Immature natural killer cell (primary cell): ENCODE measurements around the gene RBM23. TPM values are rescaled to one million over a fixed set of nuclear protein-coding genes. Genes with fewer than 3 reads are reported as not detected.
A peak's percentile ranks its signal among the peaks of the same experiment; 100 is the strongest.

Source experiments
- DNase-seq, 3 donors: peaks; one replicate each; pipeline ENCODE4 v3.0.0; 2022; ENCODE audit warnings: mixed read lengths in 1 of 3
- H3K27ac Mint-ChIP-seq, 6 donors: one replicate each; pipeline ENCODE4 v1.8.0; 2020; ENCODE audit warnings: mixed read lengths in 6 of 6, mild to moderate bottlenecking in 5 of 6, inconsistent platforms in 4 of 6, moderate library complexity in 3 of 6
- H3K27me3 Mint-ChIP-seq, 3 donors: one replicate each; pipeline ENCODE4 v1.8.0; 2020 to 2021; ENCODE audit warnings: low read depth in 3 of 3, mild to moderate bottlenecking in 3 of 3, mixed read lengths in 3 of 3, moderate library complexity in 3 of 3, inconsistent platforms in 1 of 3
- H3K36me3 Mint-ChIP-seq, 3 donors: one replicate each; pipeline ENCODE4 v1.8.0; 2020; ENCODE audit warnings: mixed read lengths in 3 of 3, inconsistent platforms in 2 of 3, mild to moderate bottlenecking in 2 of 3
- H3K4me1 Mint-ChIP-seq, 2 donors: one replicate each; pipeline ENCODE4 v1.8.0; 2020; ENCODE audit warnings: inconsistent platforms in 2 of 2, mild to moderate bottlenecking in 2 of 2, mixed read lengths in 2 of 2, moderate library complexity in 1 of 2
- H3K4me3 Mint-ChIP-seq, 5 donors: one replicate each; pipeline ENCODE4 v1.8.0; 2020; ENCODE audit warnings: mild to moderate bottlenecking in 5 of 5, mixed read lengths in 5 of 5, inconsistent platforms in 3 of 5, moderate library complexity in 3 of 5
- H3K9me3 Mint-ChIP-seq, 6 donors: one replicate each; pipeline ENCODE4 v1.8.0; 2020; ENCODE audit warnings: mild to moderate bottlenecking in 6 of 6, mixed read lengths in 6 of 6, inconsistent platforms in 4 of 6, moderate library complexity in 3 of 6
- polyA plus RNA-seq, 3 donors: library from polyadenylated mRNA; unstranded; fragments of 300-500 nt; fragmentation: Illumina TruSeq; gene quantifications; one replicate each; pipeline ENCODE4 v1.2.3, GENCODE V29; 2021

The RBM23 gene
- polyA plus RNA-seq, 3 donors from 2014 or later = 80.9 to 91.9 (median 85.5) TPM

DNA sequence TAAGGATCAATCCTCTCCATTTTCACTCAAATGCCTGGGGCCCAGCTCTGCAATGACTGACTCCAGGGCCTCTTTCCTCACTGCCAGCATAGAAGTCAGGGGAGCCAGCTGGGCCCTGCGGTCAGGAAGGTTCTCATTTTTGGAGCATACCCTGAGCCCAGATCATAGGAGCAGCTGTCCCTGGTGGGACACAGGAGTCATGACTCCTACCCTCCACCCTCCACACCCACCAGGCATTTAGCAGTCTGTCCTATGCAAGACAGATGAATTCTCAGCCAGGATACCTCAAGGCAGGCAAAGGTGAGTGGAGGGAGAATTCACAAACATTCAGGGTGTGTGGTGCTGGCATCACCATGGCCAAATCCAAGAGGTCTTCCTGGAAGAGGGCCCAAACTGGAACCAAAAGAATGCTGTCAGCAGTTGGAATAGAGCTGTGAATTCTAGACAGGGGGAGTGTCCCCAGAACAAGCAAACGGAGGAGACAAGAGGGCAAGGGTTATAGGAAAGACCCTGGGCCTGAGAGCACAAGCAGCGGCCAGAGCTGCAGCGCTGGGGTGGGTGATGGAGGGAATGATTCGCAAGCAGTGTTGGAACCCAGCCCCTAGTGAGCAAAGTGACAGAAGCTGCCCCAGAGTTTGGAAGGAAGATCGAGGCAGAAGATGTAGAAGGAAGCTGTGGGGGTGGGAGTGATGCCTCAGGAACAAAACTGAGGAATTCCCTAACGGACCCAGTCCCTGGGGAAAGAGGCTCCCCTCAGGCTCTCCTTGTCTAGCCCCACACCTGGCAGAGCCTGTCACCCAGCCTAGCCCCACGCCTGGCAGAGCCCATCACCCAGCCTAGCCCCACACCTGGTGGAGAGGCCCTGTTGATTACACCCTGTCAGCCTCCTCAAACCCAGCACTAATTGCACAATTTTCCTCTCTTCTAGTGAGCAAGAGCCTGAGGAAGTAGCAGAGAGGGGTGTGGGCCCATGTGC lies 40.4 kb downstream of the RBM23 start:
- H3K4me3 Mint-ChIP-seq = no peak overlapping the region
- no peak for DNase-seq
- H3K4me1 Mint-ChIP-seq = peaks cover 19 to 29% of the 10 kb centered on the region in 2 donors
- no peaks in the 10 kb centered on the region for H3K9me3 Mint-ChIP-seq
- peaks cover 3% of the 10 kb centered on the region in 3 donors for H3K27me3 Mint-ChIP-seq
- H3K27ac Mint-ChIP-seq = peak overlapping the region in 5 of 6 donors; percentile 9 to 61 (median 55)
- peaks cover 11 to 37% (median 20%) of the 10 kb centered on the region in 3 donors for H3K36me3 Mint-ChIP-seq

DNA sequence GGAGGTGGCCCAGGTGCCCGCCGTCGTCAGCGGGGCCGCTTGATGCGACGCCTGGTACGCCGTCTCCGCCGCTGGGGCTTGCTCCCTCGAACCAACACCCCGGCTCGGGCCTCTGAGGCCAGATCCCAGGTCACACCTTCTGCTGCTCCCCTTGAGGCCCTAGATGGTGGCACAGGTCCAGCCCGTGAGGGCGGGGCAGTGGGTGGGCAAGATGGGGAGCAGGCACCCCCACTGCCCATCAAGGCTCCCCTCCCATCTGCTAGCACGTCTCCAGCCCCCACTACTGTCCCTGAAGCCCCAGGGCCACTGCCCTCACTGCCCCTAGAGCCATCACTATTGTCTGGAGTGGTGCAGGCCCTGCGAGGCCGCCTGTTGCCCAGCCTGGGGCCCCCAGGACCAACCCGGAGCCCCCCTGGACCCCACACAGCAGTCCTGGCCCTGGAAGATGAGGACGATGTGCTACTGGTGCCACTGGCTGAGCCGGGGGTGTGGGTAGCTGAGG lies 41.9 kb downstream of the RBM23 start:
- Mint-ChIP-seq H3K4me3 (no peak overlapping the region), H3K4me1 (peaks cover 24 to 38% of the 10 kb centered on the region in 2 donors), H3K27me3 (peaks cover 3% of the 10 kb centered on the region in 3 donors), H3K27ac (no peak overlapping the region), H3K9me3 (no peaks in the 10 kb centered on the region), H3K36me3 (peaks cover 11 to 42% (median 25%) of the 10 kb centered on the region in 3 donors)
- DNase-seq = no peak

GRCh38 chr14:22875748-22876319 lies 43.1 kb downstream of the RBM23 start:
- peaks cover 11 to 42% (median 25%) of the 10 kb centered on the region in 3 donors for H3K36me3 Mint-ChIP-seq
- H3K27ac Mint-ChIP-seq = peak overlapping the region in 3 of 6 donors; percentile 6 to 69 (median 49)
- peaks cover 30 to 38% of the 10 kb centered on the region in 2 donors for H3K4me1 Mint-ChIP-seq
- no peak for DNase-seq
- H3K9me3 Mint-ChIP-seq = no peaks in the 10 kb centered on the region
- peak overlapping the region in 2 of 5 donors; percentile 11 to 49 for H3K4me3 Mint-ChIP-seq
- H3K27me3 Mint-ChIP-seq = peaks cover 2 to 3% (median 3%) of the 10 kb centered on the region in 3 donors

DNA sequence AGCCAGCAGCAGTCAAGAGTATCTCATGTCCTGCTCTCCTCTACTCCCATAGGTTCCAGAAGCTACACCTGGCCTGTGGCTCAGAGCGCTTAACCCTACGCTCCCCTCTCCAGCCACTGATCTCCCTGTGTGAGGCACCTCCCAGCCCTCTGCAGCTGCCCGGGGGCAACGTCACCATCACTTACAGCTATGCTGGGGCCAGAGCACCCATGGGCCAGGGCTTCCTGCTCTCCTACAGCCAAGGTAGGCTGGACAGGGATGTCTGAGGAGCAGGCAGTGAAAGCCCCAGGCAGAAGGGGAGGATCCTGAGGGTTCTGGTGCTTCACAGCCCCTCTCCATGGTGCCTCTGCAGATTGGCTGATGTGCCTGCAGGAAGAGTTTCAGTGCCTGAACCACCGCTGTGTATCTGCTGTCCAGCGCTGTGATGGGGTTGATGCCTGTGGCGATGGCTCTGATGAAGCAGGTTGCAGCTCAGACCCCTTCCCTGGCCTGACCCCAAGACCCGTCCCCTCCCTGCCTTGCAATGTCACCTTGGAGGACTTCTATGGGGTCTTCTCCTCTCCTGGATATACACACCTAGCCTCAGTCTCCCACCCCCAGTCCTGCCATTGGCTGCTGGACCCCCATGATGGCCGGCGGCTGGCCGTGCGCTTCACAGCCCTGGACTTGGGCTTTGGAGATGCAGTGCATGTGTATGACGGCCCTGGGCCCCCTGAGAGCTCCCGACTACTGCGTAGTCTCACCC lies 43.8 kb downstream of the RBM23 start:
- peaks cover 11 to 42% (median 25%) of the 10 kb centered on the region in 3 donors for H3K36me3 Mint-ChIP-seq
- H3K27ac Mint-ChIP-seq = no peak overlapping the region
- peaks cover 36 to 43% of the 10 kb centered on the region in 2 donors for H3K4me1 Mint-ChIP-seq
- H3K4me3 Mint-ChIP-seq = no peak overlapping the region
- no peak for DNase-seq
- H3K27me3 Mint-ChIP-seq = peaks cover 2 to 3% (median 3%) of the 10 kb centered on the region in 3 donors
- H3K9me3 Mint-ChIP-seq = no peaks in the 10 kb centered on the region

DNA sequence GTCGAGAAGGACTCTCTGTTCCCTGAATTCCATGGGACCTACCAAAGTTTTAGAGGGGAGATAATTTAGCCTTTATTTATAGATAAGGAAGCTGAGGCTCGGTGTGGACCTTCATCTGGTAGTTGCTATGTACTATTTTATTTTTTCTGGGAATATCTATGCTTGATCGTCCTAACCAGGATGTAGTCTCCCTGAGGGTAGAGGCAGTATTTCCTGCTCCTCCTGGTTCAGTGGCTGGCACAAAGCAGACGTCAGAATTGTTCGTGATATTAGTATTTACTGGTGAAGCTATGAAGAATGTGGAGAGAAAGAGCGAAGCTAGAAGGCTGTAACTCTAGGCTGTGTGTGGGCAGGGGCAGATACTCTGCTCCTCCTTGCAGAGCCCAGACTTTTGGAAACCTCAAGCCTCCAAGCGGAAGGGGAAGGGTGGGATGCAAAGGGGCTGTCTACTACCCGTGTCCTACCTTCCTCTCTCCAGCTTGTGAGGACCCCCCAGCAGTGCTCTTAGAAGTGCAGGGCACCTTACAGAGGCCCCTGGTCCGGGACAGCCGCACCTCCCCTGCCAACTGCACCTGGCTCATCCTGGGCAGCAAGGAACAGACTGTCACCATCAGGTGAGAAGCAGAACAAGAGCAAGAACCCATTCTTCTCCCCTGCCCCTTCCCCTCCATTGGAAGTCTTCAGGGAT lies 46.0 kb downstream of the RBM23 start:
- H3K27me3 Mint-ChIP-seq = peaks cover 0 to 3% (median 2%) of the 10 kb centered on the region in 3 donors
- DNase-seq = no peak
- H3K9me3 Mint-ChIP-seq = no peaks in the 10 kb centered on the region
- peaks cover 36 to 40% of the 10 kb centered on the region in 2 donors for H3K4me1 Mint-ChIP-seq
- H3K27ac Mint-ChIP-seq = peak overlapping the region; percentile 75 to 99 (median 91)
- peaks cover 5 to 29% (median 18%) of the 10 kb centered on the region in 3 donors for H3K36me3 Mint-ChIP-seq
- H3K4me3 Mint-ChIP-seq = peak overlapping the region; percentile 81 to 97 (median 90)

- Mint-ChIP-seq H3K4me1 (peaks cover 36 to 40% of the 10 kb centered on the region in 2 donors), H3K36me3 (peaks cover 3 to 24% (median 13%) of the 10 kb centered on the region in 3 donors), H3K9me3 (no peaks in the 10 kb centered on the region), H3K27me3 (peaks cover 0 to 3% (median 2%) of the 10 kb centered on the region in 3 donors), H3K27ac (peak overlapping the region; percentile 90 to 100 (median 96)), H3K4me3 (peak overlapping the region; percentile 91 to 99 (median 96))
- DNase-seq = peak; percentile 66 to 69 (median 67)
Observed at GRCh38 chr14:22872033-22872832, 46.7 kb downstream of the RBM23 start.

- DNase-seq = peak; percentile 80 to 81 (median 81)
- H3K36me3 Mint-ChIP-seq = peaks cover 3 to 22% (median 13%) of the 10 kb centered on the region in 3 donors
- peaks cover 0 to 5% (median 2%) of the 10 kb centered on the region in 3 donors for H3K27me3 Mint-ChIP-seq
- H3K4me1 Mint-ChIP-seq = peaks cover 36 to 40% of the 10 kb centered on the region in 2 donors
- H3K9me3 Mint-ChIP-seq = no peaks in the 10 kb centered on the region
- peak within 1 kb of the TSS; percentile 95 to 100 (median 98) for H3K27ac Mint-ChIP-seq
- H3K4me3 Mint-ChIP-seq = peak within 1 kb of the TSS; percentile 91 to 99 (median 96)
Observed at GRCh38 chr14:22871224-22872032, 47.5 kb downstream of the RBM23 start, which contains the start of gene LRP10. Gene LRP10, plus strand, starts transcription at chr14:22871740. Its CDS starts 564 bp downstream, at chr14:22872304.

DNA sequence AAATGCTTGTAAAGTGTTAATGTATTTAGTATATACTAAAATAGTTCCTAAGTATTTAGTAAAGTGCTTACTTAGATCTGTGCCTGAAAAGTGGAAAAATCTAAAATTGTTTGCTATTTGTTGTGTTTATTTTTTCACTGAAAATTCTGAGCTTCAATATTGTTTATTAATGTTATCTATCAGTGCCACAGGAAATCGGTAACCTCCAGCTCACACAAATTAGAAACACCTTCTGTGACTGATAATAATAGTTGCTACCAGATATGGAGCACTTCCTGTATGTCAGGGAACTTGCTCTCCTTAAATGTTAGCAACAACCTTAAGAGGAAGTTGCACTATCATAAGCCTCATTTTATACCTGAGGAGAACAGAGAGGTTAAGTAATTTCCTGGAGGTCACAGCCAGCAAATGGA lies 48.1 kb downstream of the RBM23 start:
- no peak for DNase-seq
- Mint-ChIP-seq H3K4me1 (peaks cover 31 to 35% of the 10 kb centered on the region in 2 donors), H3K36me3 (peaks cover under 1 to 16% (median 10%) of the 10 kb centered on the region in 3 donors)

DNA sequence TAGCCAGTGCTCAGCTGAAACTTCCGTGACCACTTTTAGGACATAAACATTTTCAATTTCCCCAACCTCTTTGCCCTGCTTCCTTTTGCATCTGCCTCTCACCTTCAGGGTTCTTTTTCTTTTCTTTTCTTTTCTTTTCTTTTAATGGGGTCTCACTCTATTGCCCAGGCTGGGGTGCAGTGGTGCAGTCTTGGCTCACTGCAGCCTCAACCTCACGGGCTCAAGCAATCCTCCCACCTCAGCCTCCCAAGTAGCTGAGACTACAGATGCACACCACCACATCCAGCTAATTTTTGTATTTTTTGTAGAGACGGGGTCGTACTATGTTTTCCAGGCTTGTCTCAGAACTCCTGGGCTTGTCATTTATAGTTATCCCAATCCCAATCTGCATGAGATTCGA lies 52.1 kb downstream of the RBM23 start:
- no peak for DNase-seq
- Mint-ChIP-seq H3K4me1 (peaks cover 11 to 12% of the 10 kb centered on the region in 2 donors), H3K9me3 (no peaks in the 10 kb centered on the region), H3K27ac (no peak overlapping the region), H3K4me3 (no peak overlapping the region), H3K36me3 (peaks cover 0 to 4% (median 0%) of the 10 kb centered on the region in 3 donors), H3K27me3 (peaks cover 4 to 13% (median 10%) of the 10 kb centered on the region in 3 donors)

More for the DNA sequence above, 48.1 kb downstream of the RBM23 start:
- H3K27ac Mint-ChIP-seq = peak overlapping the region; percentile 95 to 100 (median 98)
- H3K4me3 Mint-ChIP-seq = peak overlapping the region; percentile 91 to 99 (median 96)
- peaks cover 2 to 3% (median 2%) of the 10 kb centered on the region in 3 donors for H3K27me3 Mint-ChIP-seq
- no peaks in the 10 kb centered on the region for H3K9me3 Mint-ChIP-seq

DNA sequence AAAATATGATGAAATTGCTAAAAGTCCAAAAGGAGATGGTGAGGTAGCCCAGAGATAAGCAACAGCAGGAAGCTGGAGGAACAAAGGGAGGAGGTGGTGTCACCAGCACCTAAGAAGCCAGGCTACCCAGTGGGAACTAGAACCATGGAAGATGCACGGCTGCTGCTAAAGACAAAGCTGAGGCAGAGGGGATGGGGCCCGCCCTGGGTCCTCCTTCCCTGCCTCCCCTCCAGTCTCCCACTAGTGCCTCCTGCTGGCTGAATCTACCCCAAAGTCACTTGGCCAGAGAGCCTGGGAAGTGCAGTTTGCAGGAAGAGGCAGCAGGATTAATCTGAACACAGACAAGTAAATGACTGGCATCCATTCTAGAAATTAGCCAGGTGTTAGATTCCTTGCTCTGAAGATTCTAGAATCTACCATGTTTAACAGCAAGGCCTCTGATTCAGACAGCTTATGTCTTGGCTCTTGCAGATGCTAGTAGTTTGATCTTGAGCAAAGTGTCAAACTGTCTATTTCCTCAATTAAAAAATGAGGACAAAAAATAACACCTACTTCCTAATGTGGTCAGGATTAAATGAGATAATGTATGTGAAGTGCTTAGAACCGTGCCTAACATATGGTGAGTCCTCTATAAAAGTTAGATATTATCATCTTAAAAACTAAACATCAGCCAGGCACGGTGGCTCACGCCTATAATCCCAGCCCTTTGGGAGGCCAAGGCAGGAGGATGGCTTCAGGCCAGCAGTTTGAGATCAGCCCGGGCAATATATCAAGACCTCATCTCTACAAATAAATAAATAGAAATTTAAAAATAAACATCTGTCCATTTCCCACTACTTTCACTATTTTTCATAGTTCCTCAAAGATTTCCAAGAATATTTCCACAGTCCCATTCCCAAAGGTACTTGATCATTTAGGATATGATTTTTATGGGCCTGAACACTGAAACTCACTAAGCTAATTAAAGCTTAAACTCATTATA lies 53.2 kb downstream of the RBM23 start:
- Mint-ChIP-seq H3K36me3 (peaks cover 0 to 4% (median 0%) of the 10 kb centered on the region in 3 donors), H3K4me1 (peaks cover 4 to 5% of the 10 kb centered on the region in 2 donors), H3K9me3 (no peaks in the 10 kb centered on the region), H3K4me3 (no peak overlapping the region), H3K27ac (no peak overlapping the region), H3K27me3 (peaks cover 8 to 19% (median 17%) of the 10 kb centered on the region in 3 donors)
- no peak for DNase-seq
